GM23338 (cell line): ENCODE data around the gene CACNA2D2. TPM values are rescaled to one million over a fixed set of nuclear protein-coding genes. Genes with fewer than 3 reads are reported as not detected.

Experiments used
- ATAC-seq: fragments of 200-7000 bp; cut with Tn5 transposase; 3 replicates; pipeline ENCODE4 v1.9.1; 2020
- DNase-seq: peaks from one replicate; pipeline ENCODE4 v3.0.0-alpha.2; 2015; ENCODE audit warnings: low spot score
- H2AFZ ChIP-seq: fragments of 200-600 bp; sonication (generic); 2 replicates; pipeline ENCODE4 v1.8.0; 2016; ENCODE audit warnings: antibody characterized with exemption, mild to moderate bottlenecking, moderate library complexity
- H3F3A ChIP-seq: fragments of 200-600 bp; sonication (generic); replicated peaks from 2 replicates; pipeline ENCODE4 v1.8.0; 2017; ENCODE audit warnings: antibody characterized with exemption, mixed run types, low read depth
- H3K27ac ChIP-seq: fragments of 200-600 bp; sonication (generic); 2 replicates; pipeline ENCODE4 v1.6.1; 2016; ENCODE audit warnings: low read depth
- H3K27me3 ChIP-seq: fragments of 200-600 bp; sonication (generic); 2 replicates; pipeline ENCODE4 v1.8.0; 2016; ENCODE audit warnings: mild to moderate bottlenecking, mixed run types, moderate library complexity; ENCODE audit not compliant: insufficient read depth
- H3K36me3 ChIP-seq: fragments of 200-600 bp; sonication (generic); 2 replicates; pipeline ENCODE4 v1.8.0; 2016; ENCODE audit warnings: mild to moderate bottlenecking; ENCODE audit not compliant: insufficient read depth
- H3K4me1 ChIP-seq: fragments of 200-600 bp; sonication (generic); 2 replicates; pipeline ENCODE4 v1.8.0; 2016; ENCODE audit warnings: mild to moderate bottlenecking, moderate library complexity; ENCODE audit not compliant: insufficient read depth
- H3K4me2 ChIP-seq: fragments of 200-600 bp; sonication (generic); 2 replicates; pipeline ENCODE4 v1.7.1; 2017; ENCODE audit warnings: mixed run types
- H3K4me3 ChIP-seq: fragments of 200-600 bp; sonication (generic); 2 replicates; pipeline ENCODE4 v1.6.1; 2016; ENCODE audit warnings: mixed run types
- H3K79me2 ChIP-seq: fragments of 200-600 bp; sonication (generic); replicated peaks from 2 replicates; pipeline ENCODE4 v1.8.0; 2017; ENCODE audit warnings: mild to moderate bottlenecking; ENCODE audit not compliant: insufficient read depth
- H3K9me2 ChIP-seq: fragments of 200-600 bp; sonication (generic); 2 replicates; pipeline ENCODE4 v1.8.0; 2017; ENCODE audit not compliant: insufficient read depth
- H4K20me1 ChIP-seq: fragments of 200-600 bp; sonication (generic); replicated peaks from 2 replicates; pipeline ENCODE4 v1.8.0; 2017; ENCODE audit warnings: mild to moderate bottlenecking; ENCODE audit not compliant: insufficient read depth
- H3K27ac Mint-ChIP-seq: 2 replicates; pipeline ENCODE4 v1.8.0; 2020; ENCODE audit warnings: inconsistent platforms, mild to moderate bottlenecking, moderate library complexity, mixed read lengths
- H3K27me3 Mint-ChIP-seq: 3 replicates; pipeline ENCODE4 v1.8.0; 2022; ENCODE audit warnings: low read depth, mild to moderate bottlenecking, moderate library complexity, mixed read lengths, inconsistent platforms; ENCODE audit not compliant: insufficient read depth, poor library complexity
- H3K36me3 Mint-ChIP-seq: 3 replicates; pipeline ENCODE4 v1.8.0; 2021; ENCODE audit warnings: low read depth, mild to moderate bottlenecking, inconsistent platforms, moderate library complexity, mixed read lengths
- H3K4me1 Mint-ChIP-seq: 3 replicates; pipeline ENCODE4 v1.8.0; 2020; ENCODE audit warnings: mild to moderate bottlenecking, inconsistent platforms, mixed read lengths
- H3K4me3 Mint-ChIP-seq: 3 replicates; pipeline ENCODE4 v1.8.0; 2021; ENCODE audit warnings: moderate library complexity, mild to moderate bottlenecking, inconsistent platforms, mixed read lengths
- H3K9me3 Mint-ChIP-seq: 3 replicates; pipeline ENCODE4 v1.8.0; 2020; ENCODE audit warnings: moderate library complexity, mild to moderate bottlenecking, inconsistent platforms, mixed read lengths
- CREB1 ChIP-seq: fragments of 250-450 bp; sonication (Bioruptor Pico); IDR thresholded peaks from 2 replicates; pipeline ENCODE4 v1.5.0; 2020; ENCODE audit warnings: low read depth, mild to moderate bottlenecking, moderate library complexity
- CTCF ChIP-seq, 2 experiments: fragments of 200-600 bp in 1 of 2; sonication (generic) in 1 of 2; conservative IDR thresholded peaks; 2 replicates each; pipeline versions ENCODE4 v1.5.1 to v1.6.1; 2016 to 2017; ENCODE audit warnings: antibody characterized with exemption in 2 of 2, low read depth in 2 of 2, mild to moderate bottlenecking in 2 of 2, moderate library complexity in 1 of 2
- ETS1 ChIP-seq: IDR thresholded peaks from 2 replicates; pipeline ENCODE4 v1.6.1; 2016; ENCODE audit warnings: antibody characterized with exemption
- EZH2 ChIP-seq: fragments of 200-600 bp; sonication (generic); IDR thresholded peaks from one replicate; pipeline ENCODE4 v1.8.0; 2017; ENCODE audit warnings: antibody characterized with exemption, mild to moderate bottlenecking, low read depth; ENCODE audit not compliant: unreplicated experiment
- EZH2phosphoT487 ChIP-seq: fragments of 200-600 bp; sonication (generic); IDR thresholded peaks from one replicate; pipeline ENCODE4 v1.8.1; 2018; ENCODE audit warnings: antibody characterized with exemption; ENCODE audit not compliant: unreplicated experiment
- JUNB ChIP-seq: IDR thresholded peaks from one replicate; pipeline ENCODE4 v1.6.1; 2016; ENCODE audit warnings: antibody characterized with exemption; ENCODE audit not compliant: unreplicated experiment
- NANOG ChIP-seq: IDR thresholded peaks from 2 replicates; pipeline ENCODE4 v1.6.1; 2016; ENCODE audit warnings: antibody characterized with exemption, borderline replicate concordance
- POLR2AphosphoS5 ChIP-seq: IDR thresholded peaks from 2 replicates; pipeline ENCODE4 v1.6.1; 2016; ENCODE audit warnings: antibody characterized with exemption, low read depth
- REST ChIP-seq: IDR thresholded peaks from one replicate; pipeline ENCODE4 v1.6.1; 2018; ENCODE audit warnings: antibody characterized with exemption; ENCODE audit not compliant: unreplicated experiment
- STAT1 ChIP-seq: IDR thresholded peaks from one replicate; pipeline ENCODE4 v1.6.1; 2016; ENCODE audit warnings: antibody characterized with exemption; ENCODE audit not compliant: unreplicated experiment
- ZNF114 ChIP-seq: fragments of 250-450 bp; sonication (Bioruptor Pico); IDR thresholded peaks from 2 replicates; pipeline ENCODE4 v1.5.0; 2020; ENCODE audit warnings: mild to moderate bottlenecking, moderate library complexity
- ZNF331 ChIP-seq: fragments of 250-450 bp; sonication (Bioruptor Pico); IDR thresholded peaks from 2 replicates; pipeline ENCODE4 v1.5.0; 2020; ENCODE audit warnings: low read depth, mild to moderate bottlenecking, moderate library complexity
- ZNF462 ChIP-seq: fragments of 250-450 bp; sonication (Bioruptor Pico); IDR thresholded peaks from 2 replicates; pipeline ENCODE4 v1.5.0; 2020; ENCODE audit warnings: mild to moderate bottlenecking, moderate library complexity
- polyA plus RNA-seq: library from polyadenylated mRNA; unstranded; fragments of >200 nt; fragmentation: Nextera tagmentation; extraction: Ambion mirVana; gene quantifications from 2 replicates; pipeline ENCODE4 v1.2.1, GENCODE V29; 2016
- total RNA-seq: library from RNA; depleted of rRNA; stranded (reverse); fragments of >200 nt; shearing (Covaris generic); gene quantifications from 2 replicates; pipeline ENCODE4 v1.2.3, GENCODE V29; 2014

CACNA2D2 gene
- total and polyA plus RNA-seq, 2 experiments from 2014 or later, result 4.7 to 11.4 TPM

GRCh38 chr3:50373146-50374051 lies 130.0 kb downstream of the CACNA2D2 start:
- Mint-ChIP-seq H3K27me3 (peaks cover 20% of the 10 kb centered on the region), H3K36me3 (no peaks in the 10 kb centered on the region; the same call in 2 of the 3 replicates), H3K27ac (no peak overlapping the region), H3K4me1 (peaks cover 35% of the 10 kb centered on the region), H3K9me3 (no peaks in the 10 kb centered on the region; the same call in 2 of the 3 replicates), H3K4me3 (no peak overlapping the region; the same call in 2 of the 3 replicates)
- no peak for TF ChIP-seq STAT1
- no peak for TF ChIP-seq NANOG
- no peak for TF ChIP-seq CREB1 (CRISPR knock-in tag)
- TF ChIP-seq POLR2AphosphoS5, result no peak
- no peak for TF ChIP-seq EZH2phosphoT487
- no peak for TF ChIP-seq EZH2
- TF ChIP-seq CTCF (conservative IDR thresholded peaks at IDR 0.05; ENCODE audit: low read depth in 2 of 2), result no peak
- no peak for TF ChIP-seq ETS1
- no peak for TF ChIP-seq JUNB
- no peak for TF ChIP-seq ZNF331 (CRISPR knock-in tag)
- no peak for TF ChIP-seq ZNF462 (CRISPR knock-in tag)
- TF ChIP-seq ZNF114, result no peak
- TF ChIP-seq REST, result no peak
- DNase-seq, result peak; percentile 74
- Histone ChIP-seq H3K79me2 (no peaks in the 10 kb centered on the region), H2AFZ (no peak overlapping the region), H3K36me3 (no peaks in the 10 kb centered on the region), H3F3A (no peaks in the 10 kb centered on the region), H3K4me2 (peak overlapping the region; percentile 67; the same call in 1 of the 2 replicates), H4K20me1 (no peaks in the 10 kb centered on the region), H3K9me2 (no peaks in the 10 kb centered on the region), H3K4me3 (no peak overlapping the region; the same call in 1 of the 2 replicates), H3K27me3 (no peaks in the 10 kb centered on the region), H3K27ac (no peak overlapping the region), H3K4me1 (peaks cover 11% of the 10 kb centered on the region)
- peak; percentile 10; the same call in 2 of the 3 replicates for ATAC-seq
